CD4-positive, alpha-beta T cell (primary cell): Measurements from ENCODE around the gene CHST14. TPM values are rescaled to one million over a fixed set of nuclear protein-coding genes. Genes with fewer than 3 reads are reported as not detected.

Source experiments
- ATAC-seq: fragments of 200-7000 bp; cut with Tn5 transposase; one replicate; pipeline ENCODE4 v1.10.0; 2022; ENCODE audit warnings: mild to moderate bottlenecking; ENCODE audit not compliant: poor library complexity
- CTCF ChIA-PET: fragments of 350-600 bp; sonication (Branson Sonifier 250); formaldehyde crosslinking; loops from one replicate; lab custom pipeline; 2021; ENCODE audit warnings: antibody characterized with exemption, inconsistent platforms; lab: Charles Lee
- POLR2A ChIA-PET: fragments of 350-600 bp; sonication (Branson Sonifier 250); formaldehyde crosslinking; loops from one replicate; lab custom pipeline; 2021; ENCODE audit warnings: antibody characterized with exemption, inconsistent platforms; lab: Charles Lee
- DNase-seq, 14 experiments: peaks; one replicate each; pipeline ENCODE4 v3.0.0-alpha.2; 2013 to 2020; ENCODE audit warnings: mixed read lengths in 2 of 14
- H3K27ac ChIP-seq, 2 donors: one replicate each; pipeline versions ENCODE4 v1.5.1 to v1.7.0; 2013; ENCODE audit warnings: low read length in 2 of 2, low read depth in 1 of 2, mild to moderate bottlenecking in 1 of 2
- H3K27me3 ChIP-seq, 2 experiments: 1 replicate in 1 of 2; 2 replicates in 1 of 2; pipeline versions ENCODE4 v1.6.1 to v1.7.0; 2013; ENCODE audit warnings: low read length in 2 of 2, control low read depth in 1 of 2, mild to moderate bottlenecking in 1 of 2, moderate library complexity in 1 of 2; ENCODE audit not compliant: insufficient read depth in 2 of 2, control insufficient read depth in 1 of 2
- H3K36me3 ChIP-seq: one replicate; pipeline ENCODE4 v1.6.1; 2013; ENCODE audit warnings: low read length, control low read depth; ENCODE audit not compliant: insufficient read depth
- H3K4me1 ChIP-seq: one replicate; pipeline ENCODE4 v1.6.1; 2013; ENCODE audit warnings: low read length, control low read depth; ENCODE audit not compliant: insufficient read depth
- H3K4me3 ChIP-seq: one replicate; pipeline ENCODE4 v1.5.1; 2013; ENCODE audit warnings: mild to moderate bottlenecking, low read length, moderate library complexity
- H3K9me3 ChIP-seq, 2 experiments: 1 replicate in 1 of 2; 2 replicates in 1 of 2; pipeline versions ENCODE4 v1.6.1 to v1.7.0; 2013; ENCODE audit warnings: low read length in 2 of 2, mild to moderate bottlenecking in 2 of 2, control low read depth in 1 of 2, moderate library complexity in 1 of 2; ENCODE audit not compliant: control insufficient read depth in 1 of 2, insufficient read depth in 1 of 2
- H3K27ac Mint-ChIP-seq: one replicate; pipeline ENCODE4 v1.8.0; 2020; ENCODE audit warnings: mixed read lengths
- H3K27me3 Mint-ChIP-seq: one replicate; pipeline ENCODE4 v1.8.0; 2021; ENCODE audit warnings: mixed read lengths
- H3K36me3 Mint-ChIP-seq: one replicate; pipeline ENCODE4 v1.8.0; 2021; ENCODE audit warnings: low read depth, mixed read lengths
- H3K4me1 Mint-ChIP-seq: one replicate; pipeline ENCODE4 v1.8.0; 2021; ENCODE audit warnings: low read depth, mixed read lengths
- H3K4me3 Mint-ChIP-seq: one replicate; pipeline ENCODE4 v1.8.0; 2020; ENCODE audit warnings: mild to moderate bottlenecking, mixed read lengths
- H3K9me3 Mint-ChIP-seq: one replicate; pipeline ENCODE4 v1.8.0; 2020; ENCODE audit warnings: mixed read lengths
- intact Hi-C, 2 experiments: fragments of 100-400 bp; cut with DNase I in 1 of 2; cut with micrococcal nuclease in 1 of 2; formaldehyde crosslinking; loops; one replicate each; pipeline versions ENCODE4 v1.15.1 to v1.9.0; 2023 to 2025; cut with DNase I, micrococcal nuclease
- total RNA-seq, 174 experiments: library from RNA in 2 of 174; stranded (reverse) in 2 of 174; gene quantifications; one replicate each; pipeline ENCODE4 v1.2.3 and lab custom pipeline; 2021 to 2026
- TF ChIP-seq, protein P1 (sequence below): fragments of 200-600 bp; IDR thresholded peaks from one replicate; pipeline ENCODE4 v1.8.0; 2022; ENCODE audit warnings: antibody characterized with exemption, mild to moderate bottlenecking

CHST14 gene
- total RNA-seq, 2 experiments from 2014 or later: 4.6 to 5.1 TPM

DNA sequence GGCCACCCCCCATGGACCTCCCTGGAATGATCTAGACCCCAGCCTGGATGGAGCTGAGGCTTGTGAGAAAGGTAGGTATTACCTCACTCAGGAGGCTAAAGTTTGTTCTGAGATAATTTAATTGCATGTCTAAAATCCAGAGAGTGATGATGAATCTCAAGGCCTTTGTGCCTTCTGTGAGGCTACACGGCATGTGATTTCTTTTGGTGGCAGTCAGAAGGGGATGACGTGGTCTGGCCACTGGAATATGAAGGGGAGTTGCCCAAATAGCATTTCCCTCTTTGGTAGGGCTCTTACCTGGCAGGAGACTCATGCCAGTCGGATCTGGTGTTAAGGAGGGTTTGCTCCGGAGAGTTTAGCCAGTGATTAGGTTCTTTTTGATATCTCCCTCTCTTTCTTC, 27.5 kb upstream of the CHST14 start:
- peaks cover 20% of the 10 kb centered on the region for H3K27me3 Mint-ChIP-seq
- ATAC-seq (no peak), DNase-seq (no peak)
- intact Hi-C loops: loop anchor here in 1 of 2 experiments (2.0 to 10.0 kb wide), 2 partner anchors 26 to 152 kb away; partner anchors contain the start of gene KNL1
- peaks cover 10% of the 10 kb centered on the region for H3K36me3 Mint-ChIP-seq
- Histone ChIP-seq H3K4me1 (peaks cover 62% of the 10 kb centered on the region), H3K36me3 (peaks cover 6% of the 10 kb centered on the region), H3K9me3 (peaks cover 0 to 4% of the 10 kb centered on the region in 2 experiments), H3K27ac (no peak overlapping the region), H3K4me3 (no peak overlapping the region), H3K27me3 (peaks cover 3 to 8% of the 10 kb centered on the region in 2 experiments)
- ChIA-PET CTCF (interaction anchor here (0.7 to 1.6 kb wide), 3 partner anchors 14 to 77 kb away, joined by 3 to 4 read pairs (median 3); no protein-coding TSS in a partner anchor), POLR2A (interaction anchor here (1.1 to 7.4 kb wide), 4 partner anchors 11 to 135 kb away, joined by 3 to 106 read pairs (median 3); partner anchors contain the start of gene CHST14)
- H3K4me1 Mint-ChIP-seq: peaks cover 68% of the 10 kb centered on the region
- no peaks in the 10 kb centered on the region for H3K9me3 Mint-ChIP-seq
- H3K27ac Mint-ChIP-seq: peak overlapping the region; percentile 82
- peak overlapping the region; percentile 95 for H3K4me3 Mint-ChIP-seq
- TF ChIP-seq, protein P1, sequence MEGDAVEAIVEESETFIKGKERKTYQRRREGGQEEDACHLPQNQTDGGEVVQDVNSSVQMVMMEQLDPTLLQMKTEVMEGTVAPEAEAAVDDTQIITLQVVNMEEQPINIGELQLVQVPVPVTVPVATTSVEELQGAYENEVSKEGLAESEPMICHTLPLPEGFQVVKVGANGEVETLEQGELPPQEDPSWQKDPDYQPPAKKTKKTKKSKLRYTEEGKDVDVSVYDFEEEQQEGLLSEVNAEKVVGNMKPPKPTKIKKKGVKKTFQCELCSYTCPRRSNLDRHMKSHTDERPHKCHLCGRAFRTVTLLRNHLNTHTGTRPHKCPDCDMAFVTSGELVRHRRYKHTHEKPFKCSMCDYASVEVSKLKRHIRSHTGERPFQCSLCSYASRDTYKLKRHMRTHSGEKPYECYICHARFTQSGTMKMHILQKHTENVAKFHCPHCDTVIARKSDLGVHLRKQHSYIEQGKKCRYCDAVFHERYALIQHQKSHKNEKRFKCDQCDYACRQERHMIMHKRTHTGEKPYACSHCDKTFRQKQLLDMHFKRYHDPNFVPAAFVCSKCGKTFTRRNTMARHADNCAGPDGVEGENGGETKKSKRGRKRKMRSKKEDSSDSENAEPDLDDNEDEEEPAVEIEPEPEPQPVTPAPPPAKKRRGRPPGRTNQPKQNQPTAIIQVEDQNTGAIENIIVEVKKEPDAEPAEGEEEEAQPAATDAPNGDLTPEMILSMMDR: no peak

DNA sequence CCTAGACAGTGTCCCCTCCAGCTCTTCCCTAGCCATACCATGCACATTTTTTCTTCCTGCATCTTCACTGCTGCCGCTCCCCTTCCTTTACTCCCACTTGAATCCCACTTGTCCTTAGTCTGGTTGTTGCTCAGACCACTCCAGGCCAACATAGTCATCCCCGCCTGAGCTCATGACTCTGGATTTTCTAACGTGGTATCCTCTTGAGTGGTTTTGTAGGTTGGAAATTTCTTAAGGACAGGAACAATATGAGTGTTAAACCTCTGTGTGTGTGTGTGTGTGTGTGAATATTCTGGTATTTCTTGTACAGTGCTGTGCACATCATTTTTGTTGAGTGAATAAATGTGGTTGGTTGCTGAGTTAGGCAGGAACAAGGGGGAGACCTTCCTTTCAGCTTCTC, 26.9 kb upstream of the CHST14 start:
- ChIA-PET POLR2A (interaction anchor here (0.6 to 7.4 kb wide), 3 partner anchors 10 to 556 kb away, joined by 3 to 106 read pairs (median 3); partner anchors contain the start of gene CHST14), CTCF (no interaction called here)
- Histone ChIP-seq H3K9me3 (no peaks in the 10 kb centered on the region), H3K36me3 (peaks cover 6% of the 10 kb centered on the region), H3K4me3 (no peak overlapping the region), H3K27me3 (peaks cover 0 to 2% of the 10 kb centered on the region in 2 experiments), H3K4me1 (peaks cover 62% of the 10 kb centered on the region), H3K27ac (no peak overlapping the region)
- peak overlapping the region; percentile 95 for H3K4me3 Mint-ChIP-seq
- no peaks in the 10 kb centered on the region for H3K9me3 Mint-ChIP-seq
- H3K27ac Mint-ChIP-seq: peak overlapping the region; percentile 82
- intact Hi-C loops: loop anchor here in 1 of 2 experiments (2.0 to 10.0 kb wide), 2 partner anchors 25 to 151 kb away; partner anchors contain the start of gene KNL1
- peaks cover 14% of the 10 kb centered on the region for H3K27me3 Mint-ChIP-seq
- no peak for DNase-seq
- TF ChIP-seq, protein P1: no peak
- H3K4me1 Mint-ChIP-seq: peaks cover 65% of the 10 kb centered on the region
- ATAC-seq: no peak
- H3K36me3 Mint-ChIP-seq: peaks cover 10% of the 10 kb centered on the region

DNA sequence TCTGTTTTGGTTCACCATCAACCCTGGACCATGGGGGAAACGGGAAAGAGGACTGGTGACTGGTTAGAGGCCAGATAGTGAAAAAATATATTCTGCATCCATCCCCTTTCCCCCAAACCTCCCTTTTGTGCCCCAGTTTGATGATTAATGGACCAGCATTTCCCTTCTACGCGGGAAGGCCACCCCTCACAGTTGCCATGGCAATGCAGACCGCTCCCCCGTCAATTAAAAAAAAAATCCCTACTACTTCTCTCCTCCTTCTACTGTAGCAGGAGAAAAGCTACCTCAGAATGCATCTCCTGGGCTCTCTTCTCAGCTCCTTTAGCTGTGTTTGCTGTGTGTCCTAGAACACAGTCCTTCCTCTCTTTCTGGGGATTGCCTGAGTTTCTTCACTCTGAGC, 26.0 kb upstream of the CHST14 start:
- peak overlapping the region; percentile 95 for H3K4me3 Mint-ChIP-seq
- intact Hi-C loops: loop anchor here in 1 of 2 experiments (10.0 kb wide), 1 partner anchor 150 kb away; the partner anchor contains the start of gene KNL1
- H3K36me3 Mint-ChIP-seq: peaks cover 10% of the 10 kb centered on the region
- H3K27ac Mint-ChIP-seq: peak overlapping the region; percentile 36
- H3K27ac ChIP-seq: no peak overlapping the region
- DNase-seq (no peak), ATAC-seq (no peak)
- no peaks in the 10 kb centered on the region for H3K27me3 ChIP-seq
- peaks cover 6% of the 10 kb centered on the region for H3K27me3 Mint-ChIP-seq
- peaks cover 9% of the 10 kb centered on the region for H3K36me3 ChIP-seq
- TF ChIP-seq, protein P1: no peak
- peaks cover 62% of the 10 kb centered on the region for H3K4me1 Mint-ChIP-seq
- H3K4me1 ChIP-seq: peaks cover 65% of the 10 kb centered on the region
- ChIA-PET CTCF (interaction anchor here (1.2 kb wide), 1 partner anchor 62 kb away, joined by 4 read pairs; no protein-coding TSS in a partner anchor), POLR2A (interaction anchor here (7.4 kb wide), 1 partner anchor 9 kb away, joined by 106 read pairs; no protein-coding TSS in a partner anchor)
- no peaks in the 10 kb centered on the region for H3K9me3 ChIP-seq
- H3K4me3 ChIP-seq: no peak overlapping the region
- no peaks in the 10 kb centered on the region for H3K9me3 Mint-ChIP-seq
